Testis (tissue), 3 donors: ENCODE data around the gene DPP6. TPM values are rescaled to one million over a fixed set of nuclear protein-coding genes. Genes with fewer than 3 reads are reported as not detected.

Experiments
- DNase-seq: peaks from one replicate; pipeline ENCODE4 v3.0.0-alpha.2; 2019
- H3K27ac ChIP-seq, 2 donors: fragments of 200-600 bp; sonication (generic); one replicate each; pipeline ENCODE4 v1.5.1; 2019
- H3K27me3 ChIP-seq: fragments of 200-600 bp; sonication (generic); one replicate; pipeline ENCODE4 v1.5.1; 2019
- H3K36me3 ChIP-seq: fragments of 200-600 bp; sonication (generic); one replicate; pipeline ENCODE4 v1.5.1; 2017; ENCODE audit warnings: low read depth; ENCODE audit errors: missing control alignments
- H3K4me1 ChIP-seq: fragments of 200-600 bp; sonication (generic); one replicate; pipeline ENCODE4 v1.5.1; 2019
- H3K4me3 ChIP-seq, 2 donors: fragments of 200-600 bp; sonication (generic); one replicate each; pipeline ENCODE4 v1.5.1; 2017 to 2019
- H3K9me3 ChIP-seq: fragments of 200-600 bp; sonication (generic); one replicate; pipeline ENCODE4 v1.5.1; 2017
- POLR2A ChIP-seq: fragments of 450-650 bp; IDR thresholded peaks from one replicate; pipeline ENCODE4 v1.6.1; 2017; ENCODE audit warnings: antibody characterized with exemption, mild to moderate bottlenecking, moderate library complexity
- WGBS, 2 donors: methylation state at CpG; one replicate each; pipeline ENCODE4 v1.1.5; 2018; 5-methylcytosine and 5-hydroxymethylcytosine counted together
- intact Hi-C: fragments of 100-400 bp; cut with DNase I; formaldehyde crosslinking; loops from one replicate; pipeline ENCODE4 v1.15.1; 2023; ENCODE audit warnings: low total_unique reads
- polyA plus RNA-seq: library from polyadenylated mRNA; stranded (reverse); fragments of 350-450 nt; fragmentation: Illumina TruSeq; extraction: RNeasy Lipid Tissue Mini Kit (QIAGEN cat#74804); gene quantifications from one replicate; pipeline ENCODE4 v1.2.3, GENCODE V29; 2014; ENCODE audit warnings: low read depth, low replicate concordance; ENCODE audit not compliant: insufficient read depth
- total RNA-seq, 2 donors: library from RNA; depleted of rRNA; stranded (reverse); fragments of >200 nt; gene quantifications; one replicate each; pipeline ENCODE4 v1.2.3, GENCODE V29; 2016
- TF ChIP-seq, protein P1 (sequence below), 3 experiments: fragments of 450-650 bp in 2 of 3; fragments of 200-600 bp in 1 of 3; sonication (generic) in 1 of 3; IDR thresholded peaks; one replicate each; pipeline ENCODE4 v1.5.1; 2016 to 2019; ENCODE audit warnings: antibody characterized with exemption in 3 of 3, mild to moderate bottlenecking in 2 of 3, moderate library complexity in 1 of 3

DPP6 gene
- total and polyA plus RNA-seq, 3 donors from 2014 or later: 26.0 to 78.3 (median 52.8) TPM

DNA sequence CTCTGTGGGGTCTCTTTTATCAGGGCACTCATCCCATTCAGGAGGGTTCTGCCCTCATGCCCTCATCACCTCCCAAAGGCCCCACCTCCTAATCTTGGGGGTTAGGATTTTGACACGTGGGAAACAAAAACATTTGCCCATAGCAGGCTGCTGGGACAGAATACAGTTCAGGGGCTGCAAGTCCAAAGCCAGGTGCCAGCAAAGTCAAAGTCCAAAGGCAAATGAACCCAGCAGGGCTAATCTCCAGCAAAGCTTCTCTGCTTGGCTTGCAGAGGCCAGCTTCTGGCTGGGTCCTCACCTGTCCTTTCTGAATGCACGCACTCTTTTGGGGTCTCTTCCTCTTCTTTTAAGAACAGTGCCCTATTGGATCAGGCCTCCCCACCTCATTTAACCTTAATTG, 359.9 kb downstream of the DPP6 start:
- Histone ChIP-seq H3K36me3 (no peaks in the 10 kb centered on the region), H3K9me3 (no peaks in the 10 kb centered on the region), H3K4me3 (no peak overlapping the region), H3K27me3 (no peaks in the 10 kb centered on the region), H3K27ac (no peak overlapping the region), H3K4me1 (no peaks in the 10 kb centered on the region)
- no peak for DNase-seq
- 63 to 79% methylated on average over 2 of the region's 2 CpGs for WGBS, 2 donors
- no peak for TF ChIP-seq POLR2A
- TF ChIP-seq, protein P1, sequence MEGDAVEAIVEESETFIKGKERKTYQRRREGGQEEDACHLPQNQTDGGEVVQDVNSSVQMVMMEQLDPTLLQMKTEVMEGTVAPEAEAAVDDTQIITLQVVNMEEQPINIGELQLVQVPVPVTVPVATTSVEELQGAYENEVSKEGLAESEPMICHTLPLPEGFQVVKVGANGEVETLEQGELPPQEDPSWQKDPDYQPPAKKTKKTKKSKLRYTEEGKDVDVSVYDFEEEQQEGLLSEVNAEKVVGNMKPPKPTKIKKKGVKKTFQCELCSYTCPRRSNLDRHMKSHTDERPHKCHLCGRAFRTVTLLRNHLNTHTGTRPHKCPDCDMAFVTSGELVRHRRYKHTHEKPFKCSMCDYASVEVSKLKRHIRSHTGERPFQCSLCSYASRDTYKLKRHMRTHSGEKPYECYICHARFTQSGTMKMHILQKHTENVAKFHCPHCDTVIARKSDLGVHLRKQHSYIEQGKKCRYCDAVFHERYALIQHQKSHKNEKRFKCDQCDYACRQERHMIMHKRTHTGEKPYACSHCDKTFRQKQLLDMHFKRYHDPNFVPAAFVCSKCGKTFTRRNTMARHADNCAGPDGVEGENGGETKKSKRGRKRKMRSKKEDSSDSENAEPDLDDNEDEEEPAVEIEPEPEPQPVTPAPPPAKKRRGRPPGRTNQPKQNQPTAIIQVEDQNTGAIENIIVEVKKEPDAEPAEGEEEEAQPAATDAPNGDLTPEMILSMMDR (IDR thresholded peaks at IDR 0.05): no peak
- intact Hi-C loops: no loop called here

DNA sequence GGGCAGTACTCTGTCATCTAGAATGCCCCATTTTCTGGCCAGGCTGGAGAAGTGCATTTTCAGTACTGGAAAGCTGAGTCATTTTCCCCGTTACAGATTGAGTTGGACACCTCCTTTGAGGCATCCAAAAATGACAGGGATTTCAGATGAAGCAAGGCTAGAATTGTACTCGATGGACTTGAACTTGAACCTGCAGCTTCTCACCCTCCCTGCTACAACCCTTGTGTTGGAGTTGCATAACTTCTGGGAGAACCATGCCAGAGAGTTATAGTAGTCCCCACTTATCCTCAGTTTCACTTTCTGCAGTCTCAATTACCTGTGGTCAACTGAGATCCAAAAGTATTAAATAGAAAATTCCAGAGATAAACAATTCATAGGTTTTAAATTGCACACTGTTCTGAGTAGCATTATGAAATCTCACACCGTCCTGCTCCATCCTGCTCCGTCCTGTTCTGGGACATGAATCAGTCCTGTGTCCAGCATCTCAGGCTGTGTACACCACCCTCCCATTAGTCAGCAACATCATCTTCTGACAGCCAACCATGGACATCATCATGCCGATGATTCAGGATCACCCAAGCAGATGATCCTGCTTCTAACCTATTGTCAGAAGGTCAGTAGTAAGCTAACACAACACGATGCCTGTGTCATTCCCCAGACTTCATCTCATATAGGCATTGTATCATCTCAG, 363.7 kb downstream of the DPP6 start:
- no peaks in the 10 kb centered on the region for H3K36me3 ChIP-seq
- H3K27ac ChIP-seq: no peak overlapping the region
- no peaks in the 10 kb centered on the region for H3K4me1 ChIP-seq
- WGBS, 2 donors: 88% methylated on average over 6 of the region's 6 CpGs
- H3K27me3 ChIP-seq: no peaks in the 10 kb centered on the region
- no peaks in the 10 kb centered on the region for H3K9me3 ChIP-seq
- intact Hi-C loops: no loop called here
- H3K4me3 ChIP-seq: no peak overlapping the region
- no peak for DNase-seq
- TF ChIP-seq POLR2A: no peak
- TF ChIP-seq, protein P1 (IDR thresholded peaks at IDR 0.05): no peak

DNA sequence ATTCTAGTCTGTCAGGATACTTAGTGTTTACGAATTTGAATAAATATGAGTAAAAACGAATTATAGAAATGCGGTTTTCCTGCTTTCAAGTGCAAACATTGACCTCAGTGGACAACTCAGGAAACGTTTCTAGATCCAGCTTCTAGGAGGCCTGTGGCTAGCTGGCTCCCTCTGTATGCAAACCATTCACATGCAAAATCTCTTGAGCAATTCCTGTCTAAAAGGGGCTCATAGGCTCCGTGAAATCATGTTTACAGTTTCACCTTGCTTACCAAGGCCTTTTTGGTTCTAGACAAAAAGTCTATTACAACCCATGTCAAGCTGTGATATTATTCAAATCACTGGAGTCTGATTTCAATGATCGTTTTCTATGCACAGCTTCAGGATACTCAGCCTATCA, 364.5 kb downstream of the DPP6 start:
- 61 to 62% methylated on average over 6 of the region's 6 CpGs for WGBS, 2 donors
- Histone ChIP-seq H3K27me3 (no peaks in the 10 kb centered on the region), H3K36me3 (no peaks in the 10 kb centered on the region), H3K4me3 (no peak overlapping the region), H3K27ac (no peak overlapping the region), H3K4me1 (no peaks in the 10 kb centered on the region), H3K9me3 (no peaks in the 10 kb centered on the region)
- TF ChIP-seq POLR2A: no peak
- TF ChIP-seq, protein P1 (IDR thresholded peaks at IDR 0.05): no peak
- intact Hi-C loops: no loop called here
- DNase-seq: no peak

- Histone ChIP-seq H3K4me1 (no peaks in the 10 kb centered on the region), H3K27me3 (no peaks in the 10 kb centered on the region), H3K27ac (no peak overlapping the region), H3K36me3 (no peaks in the 10 kb centered on the region), H3K4me3 (no peak overlapping the region), H3K9me3 (no peaks in the 10 kb centered on the region)
- DNase-seq: no peak
- WGBS, 2 donors: 73 to 80% methylated on average over 10 of the region's 10 CpGs
- no peak for TF ChIP-seq POLR2A
- TF ChIP-seq, protein P1 (IDR thresholded peaks at IDR 0.05): no peak
- intact Hi-C loops: no loop called here
These were observed 367.1 kb downstream of the DPP6 start for GRCh38 chr7:154419344-154419743.

- no peak for DNase-seq
- Histone ChIP-seq H3K4me3 (no peak overlapping the region), H3K27me3 (no peaks in the 10 kb centered on the region), H3K4me1 (no peaks in the 10 kb centered on the region), H3K27ac (no peak overlapping the region), H3K9me3 (no peaks in the 10 kb centered on the region), H3K36me3 (no peaks in the 10 kb centered on the region)
- WGBS, 2 donors: 19 to 37% methylated on average over 4 of the region's 4 CpGs
- no peak for TF ChIP-seq POLR2A
- TF ChIP-seq, protein P1 (IDR thresholded peaks at IDR 0.05): no peak
- intact Hi-C loops: no loop called here
These were observed 371.0 kb downstream of the DPP6 start for GRCh38 chr7:154423231-154423630.
